ACHN (cell line): ENCODE measurements around the gene VPS13C.
A peak's percentile ranks its signal among the peaks of the same experiment; 100 is the strongest.

Source experiments
- DNase-seq: peaks from one replicate; pipeline ENCODE4 v3.0.0-alpha.2; 2015
- in situ Hi-C: cut with HindIII; loops from 2 replicates; pipeline ENCODE4 v1.10.0; 2017; ENCODE audit warnings: low sequenced_read_pairs, low pct_ligation_motif_present, low pct_unique_long_range_greater_than_20kb

VPS13C gene, protein sequence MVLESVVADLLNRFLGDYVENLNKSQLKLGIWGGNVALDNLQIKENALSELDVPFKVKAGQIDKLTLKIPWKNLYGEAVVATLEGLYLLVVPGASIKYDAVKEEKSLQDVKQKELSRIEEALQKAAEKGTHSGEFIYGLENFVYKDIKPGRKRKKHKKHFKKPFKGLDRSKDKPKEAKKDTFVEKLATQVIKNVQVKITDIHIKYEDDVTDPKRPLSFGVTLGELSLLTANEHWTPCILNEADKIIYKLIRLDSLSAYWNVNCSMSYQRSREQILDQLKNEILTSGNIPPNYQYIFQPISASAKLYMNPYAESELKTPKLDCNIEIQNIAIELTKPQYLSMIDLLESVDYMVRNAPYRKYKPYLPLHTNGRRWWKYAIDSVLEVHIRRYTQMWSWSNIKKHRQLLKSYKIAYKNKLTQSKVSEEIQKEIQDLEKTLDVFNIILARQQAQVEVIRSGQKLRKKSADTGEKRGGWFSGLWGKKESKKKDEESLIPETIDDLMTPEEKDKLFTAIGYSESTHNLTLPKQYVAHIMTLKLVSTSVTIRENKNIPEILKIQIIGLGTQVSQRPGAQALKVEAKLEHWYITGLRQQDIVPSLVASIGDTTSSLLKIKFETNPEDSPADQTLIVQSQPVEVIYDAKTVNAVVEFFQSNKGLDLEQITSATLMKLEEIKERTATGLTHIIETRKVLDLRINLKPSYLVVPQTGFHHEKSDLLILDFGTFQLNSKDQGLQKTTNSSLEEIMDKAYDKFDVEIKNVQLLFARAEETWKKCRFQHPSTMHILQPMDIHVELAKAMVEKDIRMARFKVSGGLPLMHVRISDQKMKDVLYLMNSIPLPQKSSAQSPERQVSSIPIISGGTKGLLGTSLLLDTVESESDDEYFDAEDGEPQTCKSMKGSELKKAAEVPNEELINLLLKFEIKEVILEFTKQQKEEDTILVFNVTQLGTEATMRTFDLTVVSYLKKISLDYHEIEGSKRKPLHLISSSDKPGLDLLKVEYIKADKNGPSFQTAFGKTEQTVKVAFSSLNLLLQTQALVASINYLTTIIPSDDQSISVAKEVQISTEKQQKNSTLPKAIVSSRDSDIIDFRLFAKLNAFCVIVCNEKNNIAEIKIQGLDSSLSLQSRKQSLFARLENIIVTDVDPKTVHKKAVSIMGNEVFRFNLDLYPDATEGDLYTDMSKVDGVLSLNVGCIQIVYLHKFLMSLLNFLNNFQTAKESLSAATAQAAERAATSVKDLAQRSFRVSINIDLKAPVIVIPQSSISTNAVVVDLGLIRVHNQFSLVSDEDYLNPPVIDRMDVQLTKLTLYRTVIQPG (N-terminal part only)

DNA sequence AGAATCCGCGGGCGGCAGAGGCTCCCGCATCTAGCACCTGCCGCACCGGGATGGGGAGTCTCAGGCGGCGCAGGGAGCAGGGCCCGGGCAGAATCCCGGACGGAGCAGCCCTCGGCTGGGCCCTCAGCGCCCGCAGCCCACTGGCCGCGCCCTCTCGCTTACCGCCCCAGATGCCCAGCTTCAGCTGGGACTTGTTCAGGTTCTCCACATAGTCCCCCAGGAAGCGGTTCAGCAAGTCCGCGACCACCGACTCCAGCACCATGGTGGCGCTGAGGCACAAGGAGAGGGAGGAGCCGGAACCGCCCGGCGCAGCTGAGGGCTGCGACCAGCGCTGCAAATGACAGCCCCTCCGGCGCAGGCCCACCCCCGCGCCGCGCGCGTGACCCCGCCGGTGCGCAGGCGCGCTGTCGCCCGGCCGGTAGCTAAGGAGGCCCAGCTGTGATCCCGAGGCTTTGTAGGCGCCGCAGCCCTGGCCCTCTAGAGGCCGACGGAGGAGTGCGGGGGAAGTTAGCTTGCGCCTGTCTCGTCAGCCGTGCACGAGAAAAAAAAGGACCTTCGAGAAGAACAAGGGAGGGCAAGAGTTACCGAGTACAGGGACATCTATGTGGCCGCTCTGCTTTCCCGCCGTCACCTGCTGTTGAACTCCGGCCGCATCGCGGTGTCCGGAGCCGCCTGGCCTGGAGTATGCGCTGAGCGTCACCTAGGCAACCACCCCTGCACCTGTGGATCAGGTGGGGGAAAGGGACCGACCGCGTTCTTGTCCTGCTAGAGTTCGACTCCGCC, at the start of gene VPS13C:
Gene VPS13C (minus strand): TSS at position 335 of the 783 bp plus-strand sequence. CDS start 73 bp downstream, at position 262.
- in situ Hi-C loops: no loop called here
- peak; percentile 93 for DNase-seq

DNA sequence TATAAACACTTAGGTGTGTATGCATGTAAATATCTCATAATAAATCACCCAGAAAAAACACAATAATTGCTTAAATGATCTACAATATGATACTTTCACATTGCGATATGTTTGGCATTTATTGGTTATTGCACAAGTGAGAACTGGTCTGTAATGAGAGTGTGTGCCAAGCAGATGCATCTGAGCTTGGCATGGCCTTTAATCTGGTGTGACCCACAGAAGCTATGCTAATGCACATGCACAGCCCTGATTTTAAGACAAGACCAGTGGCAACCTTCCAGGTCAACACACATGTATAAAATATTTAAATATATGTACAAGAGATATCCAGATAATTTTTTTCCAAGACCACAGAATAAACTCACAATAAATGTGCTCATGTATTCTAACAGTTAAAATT, 49.2 kb upstream of the VPS13C start:
- no peak for DNase-seq
- in situ Hi-C loops: no loop called here

DNA sequence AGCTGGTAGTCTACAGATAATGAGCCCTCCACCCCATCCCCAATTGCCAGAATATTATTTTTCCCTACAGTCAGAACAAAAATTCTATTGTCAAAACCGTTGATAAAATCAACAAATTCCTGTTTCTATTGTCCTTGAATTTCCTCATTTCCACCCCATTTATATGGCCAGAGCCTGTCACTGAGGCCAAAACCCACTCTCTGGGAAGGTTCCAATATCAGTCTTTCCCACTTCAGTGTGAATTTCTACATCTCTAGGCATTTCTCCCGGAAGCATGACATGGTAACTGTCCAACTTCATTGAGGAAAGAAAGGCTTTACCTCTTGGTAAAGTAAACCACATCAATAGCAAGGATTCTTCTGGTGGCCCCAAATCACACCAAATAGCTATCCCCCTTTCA, 48.2 kb upstream of the VPS13C start:
- DNase-seq: no peak
- in situ Hi-C loops: no loop called here

DNA sequence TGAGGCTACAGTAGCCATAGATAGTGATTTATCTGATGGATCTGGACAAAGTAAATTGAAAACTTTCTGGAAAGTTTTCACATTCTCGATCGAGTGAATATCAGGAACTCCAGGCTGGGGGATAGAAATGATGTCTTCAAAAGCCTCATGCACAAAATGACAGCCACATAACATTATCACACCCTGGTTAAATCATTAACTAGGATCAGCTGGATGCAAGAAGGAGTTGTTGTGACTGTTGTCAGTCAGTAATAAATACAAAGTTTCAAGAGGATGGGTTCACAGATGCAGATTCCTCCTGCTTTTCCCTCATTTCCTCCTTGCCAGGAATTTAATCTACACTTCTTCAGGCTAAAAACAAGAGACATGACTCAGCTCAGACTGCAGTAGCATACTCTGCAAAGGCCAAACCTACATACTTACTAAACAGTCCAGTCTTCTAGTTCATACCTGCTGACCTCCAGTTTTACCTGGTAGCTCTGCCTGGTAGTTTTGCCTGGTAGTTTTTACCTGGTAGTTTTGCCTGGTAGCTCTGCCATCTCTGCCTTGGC, 47.4 kb upstream of the VPS13C start:
- no peak for DNase-seq
- in situ Hi-C loops: no loop called here

DNA sequence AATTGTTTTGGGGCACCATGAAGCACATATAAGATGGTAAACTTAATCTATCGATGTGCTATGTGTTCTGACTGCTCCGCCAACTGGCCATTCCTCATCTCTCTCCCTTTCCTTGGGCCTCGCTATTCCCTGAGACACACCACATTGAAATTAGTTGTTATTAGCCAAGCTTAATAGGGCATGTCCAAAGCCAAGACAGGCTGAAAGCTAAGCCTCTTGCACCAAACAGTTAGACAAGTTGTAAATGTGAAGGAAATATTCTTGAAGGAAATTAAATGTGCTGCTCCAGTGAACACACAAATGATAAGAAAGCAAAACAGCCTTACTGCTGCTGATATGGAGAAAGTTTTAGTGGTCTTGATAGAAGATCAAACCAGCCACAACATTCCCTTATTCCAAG, 45.8 kb upstream of the VPS13C start:
- DNase-seq: no peak
- in situ Hi-C loops: no loop called here

DNA sequence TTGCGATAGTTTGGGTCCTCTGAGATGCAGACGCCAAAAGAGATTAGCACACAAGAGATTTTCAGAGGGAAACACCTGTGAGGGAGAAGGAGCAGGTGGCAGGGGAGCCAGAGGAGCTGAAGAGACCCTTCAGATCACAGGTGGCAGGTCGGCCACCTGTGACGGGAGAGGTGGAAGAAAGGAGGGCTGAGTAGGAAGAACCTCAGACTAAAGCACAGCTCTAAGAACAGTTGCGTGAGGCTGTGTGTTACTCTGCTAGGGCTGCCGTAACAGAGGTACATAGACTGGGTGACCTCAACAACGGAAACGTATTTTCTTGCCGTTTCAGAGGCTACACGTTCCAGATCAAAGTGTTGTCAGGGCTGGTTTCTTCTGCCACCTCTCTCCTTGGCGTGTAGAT, 45.0 kb upstream of the VPS13C start:
- DNase-seq: no peak

DNA sequence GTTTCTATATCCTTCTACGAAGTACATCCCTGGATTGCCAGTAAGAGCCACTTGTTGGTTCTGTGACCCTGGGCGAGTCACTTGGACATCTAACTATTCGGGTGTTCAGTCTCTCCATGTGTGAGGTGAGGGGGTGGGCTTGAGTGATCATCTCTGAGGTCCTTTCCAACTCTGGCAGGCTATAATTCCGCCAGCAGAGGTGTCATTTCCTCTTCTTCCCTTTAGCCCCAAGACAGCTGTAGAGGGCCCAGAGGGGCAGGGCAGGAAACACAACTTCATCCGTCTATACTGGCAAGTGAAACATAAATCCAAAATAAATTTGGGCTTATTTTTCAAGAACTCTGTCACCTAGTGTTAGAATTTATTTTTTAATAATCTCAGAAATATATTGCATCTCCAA, 44.6 kb upstream of the VPS13C start:
- DNase-seq: no peak
- in situ Hi-C loops: no loop called here

More for the DNA sequence above, 45.0 kb upstream of the VPS13C start:
- in situ Hi-C loops: no loop called here

DNA sequence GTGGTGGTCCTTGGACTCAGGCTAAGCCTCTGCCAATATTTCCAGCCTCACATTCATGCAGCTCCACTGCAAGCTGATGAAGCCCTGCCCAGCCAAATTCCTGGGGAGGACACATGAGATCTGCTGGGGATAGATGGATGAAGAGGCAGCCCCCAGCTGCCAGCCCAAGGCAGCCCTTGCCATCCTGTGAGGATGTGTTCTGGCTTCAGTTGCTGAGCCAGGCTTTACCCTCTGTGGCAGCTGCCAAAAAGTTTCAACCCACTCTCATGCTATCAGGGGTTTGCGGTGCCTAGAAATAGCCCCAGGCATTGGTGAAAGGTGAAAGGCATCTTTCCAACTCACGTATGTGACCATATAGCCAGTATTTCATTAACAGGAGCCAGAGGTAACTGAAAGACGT, 44.2 kb upstream of the VPS13C start:
- no peak for DNase-seq
- in situ Hi-C loops: no loop called here

DNA sequence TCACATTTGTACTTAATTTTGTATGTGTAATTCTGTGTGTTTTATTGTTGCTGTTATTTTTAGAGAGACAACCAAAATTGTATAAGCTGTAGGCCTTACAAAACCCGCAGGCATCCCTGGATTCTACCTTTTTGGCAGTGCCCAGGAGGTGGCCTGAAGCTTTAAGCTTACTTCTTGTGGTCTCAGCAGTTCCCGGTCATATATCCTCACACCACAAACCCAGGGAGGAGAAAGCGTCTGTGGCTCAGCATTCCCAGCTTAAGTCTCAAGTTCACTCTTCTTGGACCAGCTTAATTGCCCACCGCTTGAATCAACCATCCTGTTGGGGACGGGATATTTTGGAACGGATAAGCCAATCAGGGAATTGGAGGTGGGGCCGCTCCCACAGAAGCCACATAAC, 43.2 kb upstream of the VPS13C start:
- DNase-seq: no peak
- in situ Hi-C loops: no loop called here

DNA sequence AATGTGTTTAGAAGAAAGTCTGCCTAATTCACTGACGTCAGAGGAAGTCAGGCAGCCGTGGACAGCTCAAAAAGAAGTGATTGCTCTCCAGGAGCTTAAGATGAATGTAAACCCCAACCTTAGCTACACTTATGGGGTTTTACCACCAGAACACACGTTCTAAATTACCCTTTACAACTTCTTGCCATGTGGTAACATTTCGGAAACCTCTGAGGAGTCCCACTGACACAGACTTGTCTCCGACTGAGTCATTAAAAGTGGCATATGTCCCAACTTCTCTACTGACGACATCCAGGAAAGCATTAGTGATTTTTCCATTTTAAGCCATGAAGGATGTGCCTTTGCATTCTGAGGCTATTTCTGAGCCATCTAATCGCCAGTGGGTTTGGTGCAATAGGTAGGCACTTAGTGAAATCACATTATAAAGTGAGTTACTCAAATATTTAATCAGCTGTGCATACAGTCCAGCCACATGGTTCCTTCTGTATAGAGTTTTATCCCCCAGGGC, 38.9 kb upstream of the VPS13C start:
- DNase-seq: no peak
- in situ Hi-C loops: no loop called here

DNA sequence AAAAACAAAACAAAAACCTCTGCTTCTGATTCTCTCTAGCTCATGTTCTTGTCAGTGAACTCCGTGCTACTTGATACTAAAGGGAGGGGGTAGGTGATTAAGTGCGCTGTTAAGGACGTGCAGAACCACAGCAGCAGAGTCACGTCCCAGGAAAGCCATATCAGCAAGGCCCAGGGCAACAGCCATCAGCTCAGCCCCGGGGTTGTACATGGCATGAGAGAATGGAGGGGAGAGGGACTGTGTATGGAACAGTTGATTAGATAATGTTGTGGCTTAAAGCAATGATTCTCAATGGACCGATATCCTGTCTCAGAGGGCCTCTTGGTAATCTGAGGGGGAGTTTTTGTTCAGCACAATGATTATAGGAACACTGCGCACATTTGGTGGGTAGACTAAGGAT, 34.1 kb upstream of the VPS13C start:
- in situ Hi-C loops: no loop called here
- DNase-seq: no peak

DNA sequence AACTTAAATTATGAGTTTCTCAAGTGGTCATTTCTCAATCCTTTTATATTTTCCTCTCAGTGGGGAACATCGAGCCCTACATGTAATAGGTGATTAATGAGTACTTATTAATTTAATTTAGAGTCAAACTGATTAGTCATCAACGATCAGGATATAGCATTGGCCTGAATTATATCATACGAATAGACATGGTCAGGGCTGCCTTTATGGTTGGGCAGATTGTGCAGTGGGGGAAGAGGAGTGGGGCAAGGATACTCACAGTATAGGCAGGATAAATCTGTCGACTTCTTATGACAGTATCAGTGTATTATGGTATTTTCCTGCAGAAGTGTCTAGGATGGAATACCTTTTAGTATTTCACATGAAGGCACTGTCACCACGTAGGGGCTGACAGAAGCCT, 33.6 kb upstream of the VPS13C start:
- in situ Hi-C loops: no loop called here
- DNase-seq: no peak

DNA sequence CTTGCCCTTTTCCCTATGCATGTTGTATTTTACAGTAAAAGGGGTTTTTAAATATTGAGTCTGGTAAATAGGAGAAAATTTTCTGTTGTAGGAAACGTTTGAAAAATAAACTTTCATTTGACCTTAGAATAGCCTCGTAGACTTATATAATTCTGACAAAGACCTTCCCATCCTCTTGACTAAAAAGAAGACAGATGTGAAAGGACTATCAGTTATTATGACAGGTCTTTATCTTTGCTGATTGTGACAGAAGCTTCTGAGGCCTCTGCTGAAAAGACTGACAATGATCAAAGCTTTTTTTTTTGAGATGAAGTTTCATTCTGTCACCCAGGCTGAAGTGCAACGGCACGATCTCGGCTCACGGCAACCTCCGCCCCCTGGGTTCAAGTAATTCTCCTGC, 30.7 kb upstream of the VPS13C start:
- DNase-seq: no peak
- in situ Hi-C loops: no loop called here

DNA sequence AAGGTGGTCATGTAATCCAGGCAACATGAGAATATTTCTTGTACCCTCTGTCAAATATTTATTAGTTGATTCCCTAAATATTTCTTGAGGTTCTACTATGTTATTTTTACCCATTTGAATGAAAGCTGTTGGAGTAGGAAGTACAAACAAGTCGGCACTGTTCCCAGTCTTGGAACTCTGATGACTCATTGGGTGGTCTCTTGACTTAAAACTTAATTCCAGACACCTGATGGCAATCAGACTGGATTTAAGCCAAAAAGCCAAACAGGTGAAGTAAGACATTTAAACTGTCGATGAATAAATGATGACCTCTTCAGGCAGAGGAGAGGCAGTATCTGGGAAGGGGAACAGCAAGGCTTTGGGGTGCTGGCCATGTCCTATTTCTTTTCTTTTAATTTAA, 29.4 kb upstream of the VPS13C start:
- in situ Hi-C loops: no loop called here
- DNase-seq: no peak

DNA sequence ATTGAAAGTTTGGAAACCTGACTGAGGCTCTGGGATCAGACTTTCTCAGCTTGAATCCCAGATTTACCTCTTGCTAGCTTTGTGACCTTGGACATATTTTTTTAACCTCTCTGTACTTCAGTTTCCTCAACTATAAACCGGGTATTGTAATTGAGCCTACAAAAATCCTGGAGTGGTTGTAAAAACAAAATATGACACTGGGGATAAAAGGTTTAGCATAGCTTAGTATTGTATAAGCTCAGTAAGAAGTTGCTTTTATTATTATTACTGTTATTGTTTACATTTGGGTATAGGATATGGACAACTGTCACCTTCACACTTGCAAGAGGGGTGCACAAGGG, 28.1 kb upstream of the VPS13C start:
- in situ Hi-C loops: no loop called here
- no peak for DNase-seq

DNA sequence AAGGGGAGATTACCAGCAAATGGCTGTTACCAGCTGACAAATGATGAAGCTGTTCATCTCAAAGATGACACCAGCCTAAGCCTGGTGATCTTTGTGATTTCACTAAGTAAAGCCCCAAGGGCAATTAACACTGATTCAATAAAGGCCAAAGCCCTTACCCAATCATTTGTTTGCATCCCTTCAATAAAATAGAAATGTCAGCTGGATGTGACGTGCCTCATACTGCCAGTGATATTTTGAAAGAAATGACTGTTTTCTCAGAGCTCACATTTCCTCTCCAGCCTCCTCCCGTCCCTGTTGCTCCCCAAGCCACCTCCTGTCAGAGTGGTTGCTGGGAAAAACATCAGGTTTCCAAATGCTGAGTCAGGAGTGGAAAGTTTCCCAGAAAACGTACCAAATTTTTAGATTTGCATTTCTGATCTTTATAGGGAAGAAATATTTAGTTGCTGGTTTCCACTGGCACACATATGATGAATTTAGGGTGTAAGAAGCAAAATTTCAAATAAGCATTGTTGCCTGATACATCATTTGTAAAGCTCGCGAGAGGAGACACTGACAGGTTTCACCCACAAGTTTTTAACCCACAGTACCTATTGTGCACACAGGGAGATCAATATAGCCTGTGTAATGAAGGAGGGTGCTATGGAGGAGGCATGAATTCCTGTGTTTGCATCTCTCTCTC, 27.6 kb upstream of the VPS13C start:
- in situ Hi-C loops: no loop called here

DNA sequence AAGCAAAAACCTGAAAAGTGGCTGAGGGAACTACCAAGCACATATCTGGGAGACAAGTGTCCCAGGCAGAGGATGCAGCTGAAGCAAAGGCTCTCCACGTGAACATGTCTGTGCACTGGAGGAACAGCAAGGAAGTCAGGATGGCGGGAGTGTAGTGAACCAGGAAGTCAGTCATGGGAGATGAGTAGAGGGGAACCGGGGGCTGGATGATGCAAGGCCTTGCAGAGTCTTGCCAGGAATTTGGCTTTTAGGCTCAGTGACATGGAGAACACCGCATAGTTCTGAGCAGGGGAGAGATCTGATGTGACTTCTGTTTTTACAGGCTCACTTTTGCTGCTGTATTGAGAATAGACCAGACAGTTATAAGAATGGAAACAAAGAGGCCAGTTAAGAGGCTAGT, 25.5 kb upstream of the VPS13C start:
- in situ Hi-C loops: no loop called here
- no peak for DNase-seq

More for the DNA sequence above, 27.6 kb upstream of the VPS13C start:
- no peak for DNase-seq
